Activated CD4-positive, alpha-beta T cell treated with anti-CD3 and anti-CD28 coated beads for 4 hours (primary cell): ENCODE data around the gene HORMAD1.
"Not testable (repeated sequence)": the region's sequence is repeated elsewhere in the genome, so short reads cannot be mapped to it uniquely, and the experiment has no call there.

Source experiments
- DNase-seq, 2 donors: peaks; one replicate each; pipeline ENCODE4 v3.0.0-alpha.2; 2020

HORMAD1 gene

GRCh38 chr1:150696995-150697927 lies 23.4 kb downstream of the HORMAD1 start, which contains the start of gene GOLPH3L:
Gene GOLPH3L, minus strand, starts transcription at chr1:150697154. Its CDS starts 2,316 bp downstream, at chr1:150694838.
- peak; percentile 82 to 88 for DNase-seq

- DNase-seq, result no peak
Observed at GRCh38 chr1:150696590-150696989, 24.1 kb downstream of the HORMAD1 start.

GRCh38 chr1:150696162-150696561 lies 24.5 kb downstream of the HORMAD1 start:
- DNase-seq, result no peak

- DNase-seq, result no peak
Observed at GRCh38 chr1:150695561-150695960, 25.1 kb downstream of the HORMAD1 start.

GRCh38 chr1:150692720-150693119 lies 28.0 kb downstream of the HORMAD1 start:
- no peak for DNase-seq

GRCh38 chr1:150688763-150689162 lies 31.9 kb downstream of the HORMAD1 start:
- DNase-seq, result no peak

- DNase-seq, result no peak
Observed at GRCh38 chr1:150686275-150686674, 34.4 kb downstream of the HORMAD1 start.

- DNase-seq, result no peak
Observed at GRCh38 chr1:150683914-150684313, 36.8 kb downstream of the HORMAD1 start.

- DNase-seq, result no peak
Observed at GRCh38 chr1:150678988-150679387, 41.7 kb downstream of the HORMAD1 start.

- DNase-seq, result no peak
Observed at GRCh38 chr1:150674881-150675280, 45.8 kb downstream of the HORMAD1 start.

GRCh38 chr1:150663321-150663720 lies 57.4 kb downstream of the HORMAD1 start:
- DNase-seq, result no peak

GRCh38 chr1:150662811-150663210 lies 57.9 kb downstream of the HORMAD1 start:
- no peak for DNase-seq

- DNase-seq, result no peak
Observed at GRCh38 chr1:150661156-150661555, 59.5 kb downstream of the HORMAD1 start.

GRCh38 chr1:150660584-150660983 lies 60.1 kb downstream of the HORMAD1 start:
- DNase-seq, result no peak

- not testable (repeated sequence) for DNase-seq
Observed at GRCh38 chr1:150657064-150657463, 63.6 kb downstream of the HORMAD1 start.

- DNase-seq, result not testable (repeated sequence)
Observed at GRCh38 chr1:150654635-150655034, 66.1 kb downstream of the HORMAD1 start.

GRCh38 chr1:150650193-150650592 lies 70.5 kb downstream of the HORMAD1 start:
- DNase-seq, result no peak

GRCh38 chr1:150649441-150650075 lies 71.1 kb downstream of the HORMAD1 start:
- no peak for DNase-seq
